HG02763 (cell line): ENCODE measurements around the gene PIGQ.

Experiments
- ATAC-seq: cut with Tn5 transposase; IDR thresholded peaks from one replicate; pipeline ENCODE4 v1.9.1; 2021; ENCODE audit warnings: mild to moderate bottlenecking, moderate library complexity; ENCODE audit not compliant: unreplicated experiment

Gene PIGQ

GRCh38 chr16:554640-555365, 15.0 kb upstream of the PIGQ start:
- no peak for ATAC-seq

- no peak for ATAC-seq
These were observed 14.0 kb upstream of the PIGQ start for GRCh38 chr16:555528-556473.

DNA sequence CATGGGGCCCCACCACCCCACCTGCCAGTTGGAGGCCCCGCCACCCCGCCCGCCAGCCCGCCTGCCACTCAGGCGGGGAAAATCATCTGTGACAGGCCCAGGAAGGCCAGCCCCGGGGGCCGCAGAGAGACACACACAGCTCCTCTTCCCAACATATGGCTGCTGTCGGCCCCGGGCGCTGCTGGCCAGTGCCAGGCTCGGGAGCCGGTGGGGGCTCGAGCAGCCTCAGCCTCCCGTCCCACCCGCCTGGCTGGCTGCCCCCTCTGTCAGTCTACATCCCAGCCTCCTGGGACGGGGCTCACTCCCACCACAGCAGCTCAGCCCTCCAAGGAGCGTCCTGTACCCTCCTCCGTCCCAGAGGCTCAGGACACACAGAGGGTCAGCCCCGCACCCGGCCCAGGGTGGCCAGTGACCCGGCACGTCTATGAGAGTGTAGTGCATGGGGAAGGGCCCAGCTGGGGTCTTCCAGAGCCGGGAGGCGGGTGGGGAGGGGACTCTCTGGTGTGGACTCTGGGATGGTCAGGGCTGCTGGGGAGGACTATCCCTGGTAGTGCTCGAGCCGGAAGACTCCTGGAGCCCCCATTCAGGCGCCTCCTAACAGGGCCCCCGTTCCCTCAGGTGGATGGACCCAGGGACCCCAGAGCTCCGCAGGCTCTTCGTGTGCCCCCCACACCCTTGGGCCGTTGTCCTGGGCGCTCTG, 13.1 kb upstream of the PIGQ start:
- ATAC-seq, result no peak

GRCh38 chr16:557463-558297, 12.1 kb upstream of the PIGQ start:
- ATAC-seq, result no peak

- no peak for ATAC-seq
These were observed 11.3 kb upstream of the PIGQ start for GRCh38 chr16:558298-559020.

DNA sequence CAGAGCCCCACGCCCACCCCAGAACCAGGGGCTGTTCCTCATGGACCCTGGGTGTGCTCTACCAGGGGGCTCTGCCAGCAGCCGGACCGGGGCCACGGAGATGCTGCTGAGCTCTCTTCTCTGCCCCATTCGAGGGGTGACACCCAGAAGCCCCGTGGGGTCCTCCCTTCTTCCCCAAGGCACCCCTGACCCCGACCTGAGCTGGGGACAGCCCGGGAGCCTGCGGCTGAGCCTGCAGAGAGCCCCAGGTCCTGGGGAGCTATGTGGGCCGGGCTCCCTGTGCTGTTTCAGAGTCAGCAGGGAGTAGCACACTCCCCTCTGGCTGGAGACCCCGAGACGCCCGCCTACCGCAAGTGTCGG, 10.8 kb upstream of the PIGQ start:
- ATAC-seq, result no peak

- ATAC-seq, result no peak
These were observed 10.2 kb upstream of the PIGQ start for GRCh38 chr16:559411-560203.

- no peak for ATAC-seq
These were observed 9.5 kb upstream of the PIGQ start, which contains the start of gene PRR35 for GRCh38 chr16:560204-560700. PRR35 (plus strand) TSS chr16:560394; CDS start chr16:563295, 2,901 bp downstream.

- ATAC-seq, result no peak
These were observed 8.9 kb upstream of the PIGQ start for GRCh38 chr16:560701-561412.

- ATAC-seq, result no peak
These were observed 8.4 kb upstream of the PIGQ start for GRCh38 chr16:561413-561794.

DNA sequence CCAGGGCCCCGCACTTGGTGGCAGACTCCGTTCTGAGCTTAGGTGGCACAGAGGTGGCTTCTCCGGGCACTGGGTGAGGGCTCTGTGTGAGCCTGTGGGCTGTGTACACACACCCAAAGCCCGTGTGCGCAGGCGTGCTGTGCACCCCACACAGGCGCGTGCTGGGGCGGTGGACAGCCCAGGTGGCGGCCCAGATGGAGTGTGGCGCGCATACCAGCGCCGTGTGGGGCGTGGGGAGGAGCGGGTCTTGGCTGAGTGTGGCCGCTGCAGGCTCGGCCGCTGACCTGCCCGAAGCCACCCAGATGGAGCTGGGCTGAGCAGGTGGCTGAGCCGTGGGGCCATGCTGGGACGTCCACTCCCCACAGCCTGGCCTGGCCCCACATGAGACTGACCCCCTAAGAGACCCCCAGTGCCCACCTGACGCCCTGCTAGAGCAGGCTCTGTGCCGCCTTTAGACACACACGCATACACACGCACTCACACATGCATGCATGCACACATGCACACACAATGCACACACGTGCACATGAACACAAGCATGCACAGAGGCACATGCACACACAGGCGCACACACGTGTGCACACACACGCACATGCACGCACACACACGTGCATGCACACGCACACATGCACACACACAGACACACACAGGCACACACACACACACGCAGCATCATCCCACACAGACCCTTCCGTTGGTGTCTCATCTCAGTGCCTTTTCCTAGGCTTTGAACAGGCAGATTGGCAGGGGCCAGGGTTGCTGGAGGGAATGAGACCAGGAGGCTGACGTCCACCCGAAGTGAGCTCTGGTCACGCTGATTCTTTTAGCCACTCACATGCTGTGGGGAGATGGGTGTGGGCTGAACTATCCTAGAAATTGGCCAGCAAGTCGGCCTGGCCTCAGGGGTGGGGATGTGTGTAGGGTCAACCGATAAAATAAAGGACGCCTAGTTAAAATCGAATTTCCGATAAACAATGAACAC, 7.5 kb upstream of the PIGQ start:
- no peak for ATAC-seq

- ATAC-seq, result no peak
These were observed 6.6 kb upstream of the PIGQ start for GRCh38 chr16:563072-563644.

DNA sequence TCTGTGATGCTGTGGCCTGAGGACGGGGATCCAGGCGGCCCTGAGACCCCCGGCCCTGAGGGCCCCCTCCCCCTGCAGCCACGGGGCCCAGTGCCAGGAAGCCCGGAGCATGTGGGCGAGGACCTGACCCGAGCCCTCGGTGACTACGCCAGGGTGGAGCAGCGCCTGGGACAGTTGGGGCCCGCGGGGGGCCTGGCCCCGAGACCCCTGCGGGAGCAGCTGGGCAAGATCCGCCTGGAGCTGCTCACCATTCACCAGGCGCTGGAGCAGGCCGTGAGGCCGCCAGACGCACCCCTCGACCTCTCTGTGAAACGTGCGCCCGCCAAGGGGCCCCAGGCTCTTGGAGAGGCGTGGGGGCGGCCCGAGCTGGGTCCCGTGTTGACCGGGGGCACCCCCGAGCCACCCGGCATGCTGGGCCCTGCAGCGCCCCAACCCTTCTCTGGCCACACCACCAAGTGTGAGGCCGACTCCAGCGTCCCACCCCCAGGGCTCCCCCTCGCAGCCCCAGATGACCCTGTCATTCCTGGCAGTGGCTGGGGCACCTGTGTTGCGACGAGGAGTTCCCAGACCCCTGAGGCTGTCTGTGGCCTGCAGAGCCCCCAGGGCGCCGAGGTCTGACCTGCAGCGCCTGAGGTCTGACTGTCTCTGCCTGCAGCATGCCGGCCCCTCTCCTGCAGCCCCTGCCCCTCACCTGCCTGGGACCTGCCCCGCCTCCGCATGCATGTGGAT, 4.9 kb upstream of the PIGQ start:
- no peak for ATAC-seq

- ATAC-seq, result no peak
These were observed 4.1 kb upstream of the PIGQ start for GRCh38 chr16:565419-566330.
